Caco-2 (cell line): ENCODE results near the gene P3H1. TPM values are rescaled to one million over a fixed set of nuclear protein-coding genes. Genes with fewer than 3 reads are reported as not detected.

Experiments
- BruUV-seq: library from RNA; stranded (reverse); fragments of 400-500 nt; replicated peaks from 2 replicates; lab custom pipeline; 2021; lab: Mats Ljungman, UMichigan
- CTCF ChIA-PET: fragments of 300-600 bp; sonication (Branson Sonifier 250); formaldehyde crosslinking; loops from one replicate; lab custom pipeline; 2022; ENCODE audit warnings: antibody characterized with exemption; lab: Charles Lee
- POLR2A ChIA-PET: fragments of 300-600 bp; sonication (Branson Sonifier 250); formaldehyde crosslinking; loops from one replicate; lab custom pipeline; 2022; ENCODE audit warnings: antibody characterized with exemption; lab: Charles Lee
- DNase-seq, 2 experiments: peaks; one replicate each; pipeline versions ENCODE4 v3.0.0 to v3.0.0-alpha.2; 2020 to 2022
- H3K27me3 ChIP-seq: replicated peaks from 2 replicates; pipeline ENCODE4 v1.6.0; 2011; ENCODE audit warnings: low read length; ENCODE audit not compliant: control insufficient read depth, insufficient read depth
- H3K36me3 ChIP-seq: 2 replicates; pipeline ENCODE4 v1.5.1; 2011; ENCODE audit warnings: low read length; ENCODE audit not compliant: control insufficient read depth, insufficient read depth
- H3K4me1 ChIP-seq: fragments of 250-450 bp; sonication (Bioruptor Pico); 2 replicates; pipeline ENCODE4 v1.5.1; 2020; ENCODE audit warnings: mild to moderate bottlenecking
- H3K4me3 ChIP-seq: 2 replicates; pipeline ENCODE4 v1.5.1; 2011; ENCODE audit warnings: low read depth, mild to moderate bottlenecking, control low read depth, low read length
- H3K9me3 ChIP-seq: fragments of 250-450 bp; sonication (Bioruptor Pico); 2 replicates; pipeline ENCODE4 v1.5.1; 2020; ENCODE audit warnings: mild to moderate bottlenecking, moderate library complexity
- H3K27ac Mint-ChIP-seq: one replicate; pipeline ENCODE4 v1.8.0; 2022; ENCODE audit warnings: mixed read lengths; ENCODE audit not compliant: unreplicated experiment
- H3K27me3 Mint-ChIP-seq: one replicate; pipeline ENCODE4 v1.8.0; 2022; ENCODE audit warnings: mixed read lengths; ENCODE audit not compliant: insufficient read depth, unreplicated experiment
- H3K36me3 Mint-ChIP-seq: one replicate; pipeline ENCODE4 v1.8.0; 2022; ENCODE audit warnings: mild to moderate bottlenecking, mixed read lengths; ENCODE audit not compliant: insufficient read depth, unreplicated experiment
- H3K4me1 Mint-ChIP-seq: one replicate; pipeline ENCODE4 v1.8.0; 2022; ENCODE audit warnings: low read depth, mixed read lengths; ENCODE audit not compliant: unreplicated experiment
- H3K4me3 Mint-ChIP-seq: one replicate; pipeline ENCODE4 v1.8.0; 2022; ENCODE audit warnings: mild to moderate bottlenecking, moderate library complexity, mixed read lengths; ENCODE audit not compliant: unreplicated experiment
- H3K9me3 Mint-ChIP-seq: one replicate; pipeline ENCODE4 v1.8.0; 2022; ENCODE audit warnings: mixed read lengths; ENCODE audit not compliant: unreplicated experiment
- CTCF ChIP-seq, 2 experiments: fragments of 200-600 bp in 1 of 2; IDR thresholded peaks; 1 replicate in 1 of 2; 2 replicates in 1 of 2; pipeline versions ENCODE4 v1.5.1 to v1.8.0; 2011 to 2022; ENCODE audit warnings: antibody characterized with exemption in 1 of 2, control low read depth in 1 of 2, inconsistent platforms in 1 of 2, low read depth in 1 of 2, low read length in 1 of 2, mild to moderate bottlenecking in 1 of 2, moderate library complexity in 1 of 2; ENCODE audit not compliant: insufficient read depth in 1 of 2, severe bottlenecking in 1 of 2, unreplicated experiment in 1 of 2
- intact Hi-C: fragments of 100-400 bp; cut with micrococcal nuclease; formaldehyde crosslinking; loops from one replicate; pipeline ENCODE4 v1.10.0; 2022; ENCODE audit not compliant: unreplicated experiment
- total RNA-seq: library from RNA; stranded (reverse); gene quantifications from 2 replicates; pipeline ENCODE4 v1.2.3, GENCODE V29; 2022

The P3H1 gene
- total RNA-seq, 1 experiment from 2014 or later = 20.5 TPM

GRCh38 chr1:42736571-42737200, 30.1 kb downstream of the P3H1 start:
- peak overlapping the region; percentile 75 for H3K27ac Mint-ChIP-seq
- H3K4me3 ChIP-seq = no peak overlapping the region
- H3K27me3 ChIP-seq = no peaks in the 10 kb centered on the region
- peaks cover 12% of the 10 kb centered on the region for H3K4me1 Mint-ChIP-seq
- no peaks in the 10 kb centered on the region for H3K36me3 Mint-ChIP-seq
- H3K9me3 Mint-ChIP-seq = no peaks in the 10 kb centered on the region
- intact Hi-C loops = no loop called here
- no peak overlapping the region for H3K4me3 Mint-ChIP-seq
- H3K27me3 Mint-ChIP-seq = no peaks in the 10 kb centered on the region
- no peak for TF ChIP-seq CTCF (IDR thresholded peaks at IDR 0.05; ENCODE audit: insufficient read depth in 1 of 2, low read depth in 1 of 2, low read length in 1 of 2, severe bottlenecking in 1 of 2, unreplicated experiment in 1 of 2)
- DNase-seq = no peak
- no peaks in the 10 kb centered on the region for H3K36me3 ChIP-seq
- no TSS peak for BruUV-seq
- CTCF ChIA-PET = interaction anchor here (0.7 to 1.4 kb wide), 2 partner anchors 21 to 337 kb away, joined by 3 to 4 read pairs; no protein-coding TSS in a partner anchor
- peaks cover 25% of the 10 kb centered on the region for H3K4me1 ChIP-seq
- H3K9me3 ChIP-seq = no peaks in the 10 kb centered on the region
- POLR2A ChIA-PET = no interaction called here

GRCh38 chr1:42736152-42736551, 30.7 kb downstream of the P3H1 start:
- Histone ChIP-seq H3K36me3 (no peaks in the 10 kb centered on the region), H3K4me3 (no peak overlapping the region), H3K27me3 (no peaks in the 10 kb centered on the region), H3K4me1 (peaks cover 25% of the 10 kb centered on the region), H3K9me3 (no peaks in the 10 kb centered on the region)
- Mint-ChIP-seq H3K36me3 (no peaks in the 10 kb centered on the region), H3K27ac (peak overlapping the region; percentile 75), H3K27me3 (no peaks in the 10 kb centered on the region), H3K4me1 (peaks cover 12% of the 10 kb centered on the region), H3K4me3 (no peak overlapping the region), H3K9me3 (no peaks in the 10 kb centered on the region)
- POLR2A ChIA-PET = no interaction called here
- no TSS peak for BruUV-seq
- peak; percentile 39 to 57 for DNase-seq
- intact Hi-C loops = no loop called here
- CTCF ChIA-PET = interaction anchor here (0.6 to 1.4 kb wide), 4 partner anchors 20 to 338 kb away, joined by 3 to 4 read pairs (median 3); no protein-coding TSS in a partner anchor
- peak in 1 of 2 experiments; percentile 25 for TF ChIP-seq CTCF (IDR thresholded peaks at IDR 0.05; ENCODE audit: insufficient read depth in 1 of 2, low read depth in 1 of 2, low read length in 1 of 2, severe bottlenecking in 1 of 2, unreplicated experiment in 1 of 2)

GRCh38 chr1:42735477-42736105, 31.2 kb downstream of the P3H1 start:
- intact Hi-C loops = no loop called here
- BruUV-seq = no TSS peak
- POLR2A ChIA-PET = no interaction called here

More at GRCh38 chr1:42735477-42736105, 31.2 kb downstream of the P3H1 start:
- no peak overlapping the region for H3K4me3 ChIP-seq
- peaks cover 23% of the 10 kb centered on the region for H3K4me1 ChIP-seq
- H3K36me3 ChIP-seq = no peaks in the 10 kb centered on the region
- Mint-ChIP-seq H3K4me3 (no peak overlapping the region), H3K27me3 (no peaks in the 10 kb centered on the region), H3K27ac (no peak overlapping the region), H3K36me3 (no peaks in the 10 kb centered on the region), H3K9me3 (no peaks in the 10 kb centered on the region), H3K4me1 (peaks cover 12% of the 10 kb centered on the region)
- no peaks in the 10 kb centered on the region for H3K9me3 ChIP-seq
- no peaks in the 10 kb centered on the region for H3K27me3 ChIP-seq
- CTCF ChIA-PET = interaction anchor here (0.6 to 1.4 kb wide), 3 partner anchors 19 to 129 kb away, joined by 3 to 4 read pairs (median 3); no protein-coding TSS in a partner anchor
- no peak for TF ChIP-seq CTCF (IDR thresholded peaks at IDR 0.05; ENCODE audit: insufficient read depth in 1 of 2, low read depth in 1 of 2, low read length in 1 of 2, severe bottlenecking in 1 of 2, unreplicated experiment in 1 of 2)
- no peak for DNase-seq
